K562 (cell line): ENCODE data around the gene FGFRL1. TPM values are rescaled to one million over a fixed set of nuclear protein-coding genes. Genes with fewer than 3 reads are reported as not detected.

ENCODE experiments used
- BACH1 ChIP-seq: fragments of 200-800 bp; sonication (Bioruptor generic); IDR thresholded peaks from 2 replicates; pipeline ENCODE4 v1.6.1; 2016; ENCODE audit warnings: missing genetic modification characterization, missing compliant biosample characterization
- BRCA1 ChIP-seq, 2 experiments: fragments of 450-650 bp in 1 of 2; sonication (generic) in 1 of 2; formaldehyde crosslinking in 1 of 2; IDR thresholded peaks; 2 replicates each; pipeline versions ENCODE4 v1.5.0 to v1.6.1; 2017 to 2020; ENCODE audit warnings: mild to moderate bottlenecking in 1 of 2, missing genetic modification reagents in 1 of 2
- BRD4 ChIP-seq: fragments of 200-600 bp; sonication (generic); IDR thresholded peaks from 2 replicates; pipeline ENCODE4 v1.6.1; 2017; ENCODE audit warnings: inconsistent platforms
- CBX3 ChIP-seq, 2 experiments: IDR thresholded peaks; 1 replicate in 1 of 2; 2 replicates in 1 of 2; pipeline ENCODE4 v1.6.1; 2012; ENCODE audit warnings: inconsistent platforms in 2 of 2, low read length in 2 of 2, borderline replicate concordance in 1 of 2, control low read depth in 1 of 2
- CREBBP ChIP-seq: IDR thresholded peaks from one replicate; pipeline ENCODE4 v1.6.1; 2012; ENCODE audit warnings: low read depth, mild to moderate bottlenecking, control low read depth, inconsistent platforms, low read length
- CTCF ChIP-seq, 3 experiments: IDR thresholded peaks in 2 of 3; conservative IDR thresholded peaks in 1 of 3; 2 replicates each; pipeline ENCODE4 v1.5.1; 2011 to 2012; ENCODE audit warnings: low read length in 3 of 3, mild to moderate bottlenecking in 3 of 3, control low read depth in 2 of 3, improper control_type of control experiment in 1 of 3, inconsistent platforms in 1 of 3, low read depth in 1 of 3, mixed read lengths in 1 of 3, moderate library complexity in 1 of 3; ENCODE audit not compliant: insufficient read depth in 2 of 3
- GTF3C2 ChIP-seq: IDR thresholded peaks from 3 replicates; pipeline ENCODE4 v1.6.1; 2011; ENCODE audit warnings: borderline replicate concordance, mild to moderate bottlenecking, moderate library complexity; ENCODE audit not compliant: insufficient read length; ENCODE audit errors: extremely low read depth
- HCFC1 ChIP-seq: IDR thresholded peaks from 2 replicates; pipeline ENCODE4 v1.6.1; 2012; ENCODE audit warnings: low read depth, low read length, improper control_type of control experiment
- KAT8 ChIP-seq: fragments of 450-650 bp; IDR thresholded peaks from 2 replicates; pipeline ENCODE4 v1.6.1; 2016; ENCODE audit warnings: low read depth, mild to moderate bottlenecking
- LEF1 ChIP-seq: fragments of 450-650 bp; IDR thresholded peaks from 2 replicates; pipeline ENCODE4 v1.6.1; 2016; ENCODE audit warnings: mild to moderate bottlenecking
- MAX ChIP-seq: sonication (generic); formaldehyde crosslinking; IDR thresholded peaks from 2 replicates; pipeline ENCODE4 v1.9.0; 2022; ENCODE audit warnings: mild to moderate bottlenecking, missing genetic modification reagents
- NCOA1 ChIP-seq: fragments of 450-650 bp; IDR thresholded peaks from 2 replicates; pipeline ENCODE4 v1.6.1; 2016; ENCODE audit warnings: low read depth
- NR0B1 ChIP-seq: fragments of 450-650 bp; IDR thresholded peaks from one replicate; pipeline ENCODE4 v1.6.1; 2018; ENCODE audit warnings: mild to moderate bottlenecking, moderate library complexity; ENCODE audit not compliant: partially characterized antibody
- TAF9B ChIP-seq: fragments of 450-650 bp; IDR thresholded peaks from 2 replicates; pipeline ENCODE4 v1.6.1; 2018; ENCODE audit warnings: mild to moderate bottlenecking; ENCODE audit not compliant: partially characterized antibody
- ZBTB43 ChIP-seq: sonication (generic); formaldehyde crosslinking; IDR thresholded peaks from 2 replicates; pipeline ENCODE4 v1.8.0; 2023; ENCODE audit warnings: mild to moderate bottlenecking, missing genetic modification reagents
- ZBTB9 ChIP-seq: fragments of 450-650 bp; formaldehyde crosslinking; IDR thresholded peaks from 2 replicates; pipeline ENCODE4 v1.4.0; 2020; ENCODE audit warnings: mild to moderate bottlenecking, moderate library complexity
- ZNF561 ChIP-seq: fragments of 450-650 bp; formaldehyde crosslinking; conservative IDR thresholded peaks from 2 replicates; pipeline ENCODE4 v1.4.0; 2020; ENCODE audit warnings: mild to moderate bottlenecking, moderate library complexity
- polyA plus RNA-seq, 8 experiments: library from polyadenylated mRNA; depleted of rRNA in 4 of 8; stranded (reverse) in 5 of 8; unstranded in 3 of 8; fragments of >200 nt; fragmentation: Nextera tagmentation in 2 of 8; fragmentation: Illumina TruSeq in 1 of 8; extraction: Ambion mirVana in 2 of 8; extraction: Trizol in 1 of 8; gene quantifications; 2 replicates each; pipeline versions ENCODE4 v1.2.1 to v1.2.3, GENCODE V29; 2011 to 2014; ENCODE audit warnings: inconsistent platforms in 1 of 8, missing spikeins in 1 of 8
- total RNA-seq, 7 experiments: library from RNA; depleted of rRNA in 6 of 7; stranded (reverse); fragments of >200 nt in 6 of 7; fragmentation: Illumina TruSeq in 2 of 7; extraction: Trizol in 2 of 7; gene quantifications; 2 replicates each; pipeline versions ENCODE4 v1.2.1 to v1.2.3, GENCODE V29; 2011 to 2021; ENCODE audit warnings: low replicate concordance in 1 of 7

Gene FGFRL1
- total and polyA plus RNA-seq, 9 of the 15 experiments (the other 6 are each of a cell fraction or from before 2014, with no cell fraction given), result 0.34 to 49.9 (median 14.6) TPM

- TF ChIP-seq NR0B1 (no peak), ZBTB9 (0 out of 2 replicates have a peak, but pooled peaks have one; percentile 1), ZBTB43 (CRISPR knock-in tag) (no peak), BRCA1 (IDR thresholded peaks at IDR 0.05) (no peak), BRCA1 (CRISPR knock-in tag; IDR thresholded peaks at IDR 0.05) (0 out of 2 replicates have a peak, but pooled peaks have one; percentile 65), GTF3C2 (no peak), ZNF561 (CRISPR knock-in tag) (no peak), KAT8 (no peak), HCFC1 (peak; percentile 42; the same call in 1 of the 2 replicates), BACH1 (tag) (peak; percentile 93), CTCF (IDR thresholded peaks at IDR 0.05 in 2 of 3, conservative IDR thresholded peaks at IDR 0.05 in 1 of 3; ENCODE audit: insufficient read depth in 2 of 3, low read depth in 1 of 3, low read length in 3 of 3) (peak in 1 of 3 experiments; percentile 0; a peak in 1 of 6 replicates), CBX3 (IDR thresholded peaks at IDR 0.05; ENCODE audit: borderline replicate concordance in 1 of 2, low read length in 2 of 2) (peak in 1 of 2 experiments; percentile 75; a peak in 1 of 3 replicates), MAX (CRISPR knock-in tag) (peak; percentile 97), LEF1 (peak; percentile 93), BRD4 (peak; percentile 72; the same call in 1 of the 2 replicates), NCOA1 (peak; percentile 85), CREBBP (no peak), TAF9B (peak; percentile 100)
Measured at GRCh38 chr4:1043651-1044468, 32.4 kb downstream of the FGFRL1 start (continued).
